ENCODE results near the gene PVALEF. TPM values are rescaled to one million over a fixed set of nuclear protein-coding genes. Genes with fewer than 3 reads are reported as not detected.

PVALEF gene
- total RNA-seq, 4 donors from 2014 or later: not detected

DNA sequence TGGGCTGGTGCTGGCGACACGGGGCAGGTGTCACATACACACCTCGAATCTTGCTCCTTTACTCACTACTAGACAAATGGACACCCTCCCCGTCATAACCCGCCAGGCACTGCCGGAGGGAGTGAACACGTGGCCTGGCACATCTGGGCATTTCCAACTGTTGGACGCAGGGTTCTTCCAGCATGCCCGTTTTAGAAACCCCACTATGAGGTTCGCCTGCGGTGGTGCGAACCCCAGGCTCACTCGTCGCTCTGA, 64.3 kb downstream of the PVALEF start:
- TF ChIP-seq EP300 (IDR thresholded peaks at IDR 0.05): no peak
- TF ChIP-seq, protein P1, sequence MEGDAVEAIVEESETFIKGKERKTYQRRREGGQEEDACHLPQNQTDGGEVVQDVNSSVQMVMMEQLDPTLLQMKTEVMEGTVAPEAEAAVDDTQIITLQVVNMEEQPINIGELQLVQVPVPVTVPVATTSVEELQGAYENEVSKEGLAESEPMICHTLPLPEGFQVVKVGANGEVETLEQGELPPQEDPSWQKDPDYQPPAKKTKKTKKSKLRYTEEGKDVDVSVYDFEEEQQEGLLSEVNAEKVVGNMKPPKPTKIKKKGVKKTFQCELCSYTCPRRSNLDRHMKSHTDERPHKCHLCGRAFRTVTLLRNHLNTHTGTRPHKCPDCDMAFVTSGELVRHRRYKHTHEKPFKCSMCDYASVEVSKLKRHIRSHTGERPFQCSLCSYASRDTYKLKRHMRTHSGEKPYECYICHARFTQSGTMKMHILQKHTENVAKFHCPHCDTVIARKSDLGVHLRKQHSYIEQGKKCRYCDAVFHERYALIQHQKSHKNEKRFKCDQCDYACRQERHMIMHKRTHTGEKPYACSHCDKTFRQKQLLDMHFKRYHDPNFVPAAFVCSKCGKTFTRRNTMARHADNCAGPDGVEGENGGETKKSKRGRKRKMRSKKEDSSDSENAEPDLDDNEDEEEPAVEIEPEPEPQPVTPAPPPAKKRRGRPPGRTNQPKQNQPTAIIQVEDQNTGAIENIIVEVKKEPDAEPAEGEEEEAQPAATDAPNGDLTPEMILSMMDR (IDR thresholded peaks at IDR 0.05): no peak
- TF ChIP-seq POLR2AphosphoS5 (IDR thresholded peaks at IDR 0.05): no peak
- no peak for TF ChIP-seq POLR2A (IDR thresholded peaks at IDR 0.05)
- 94% methylated on average over 14 of the region's 14 CpGs for WGBS
- Histone ChIP-seq H3K27me3 (no peaks in the 10 kb centered on the region), H3K4me1 (no peaks in the 10 kb centered on the region), H3K27ac (no peak overlapping the region), H3K36me3 (peaks cover 56% of the 10 kb centered on the region), H3K9me3 (no peaks in the 10 kb centered on the region), H3K4me3 (no peak overlapping the region)
- no peak for DNase-seq (ENCODE audit: low spot score in 2 of 2)

DNA sequence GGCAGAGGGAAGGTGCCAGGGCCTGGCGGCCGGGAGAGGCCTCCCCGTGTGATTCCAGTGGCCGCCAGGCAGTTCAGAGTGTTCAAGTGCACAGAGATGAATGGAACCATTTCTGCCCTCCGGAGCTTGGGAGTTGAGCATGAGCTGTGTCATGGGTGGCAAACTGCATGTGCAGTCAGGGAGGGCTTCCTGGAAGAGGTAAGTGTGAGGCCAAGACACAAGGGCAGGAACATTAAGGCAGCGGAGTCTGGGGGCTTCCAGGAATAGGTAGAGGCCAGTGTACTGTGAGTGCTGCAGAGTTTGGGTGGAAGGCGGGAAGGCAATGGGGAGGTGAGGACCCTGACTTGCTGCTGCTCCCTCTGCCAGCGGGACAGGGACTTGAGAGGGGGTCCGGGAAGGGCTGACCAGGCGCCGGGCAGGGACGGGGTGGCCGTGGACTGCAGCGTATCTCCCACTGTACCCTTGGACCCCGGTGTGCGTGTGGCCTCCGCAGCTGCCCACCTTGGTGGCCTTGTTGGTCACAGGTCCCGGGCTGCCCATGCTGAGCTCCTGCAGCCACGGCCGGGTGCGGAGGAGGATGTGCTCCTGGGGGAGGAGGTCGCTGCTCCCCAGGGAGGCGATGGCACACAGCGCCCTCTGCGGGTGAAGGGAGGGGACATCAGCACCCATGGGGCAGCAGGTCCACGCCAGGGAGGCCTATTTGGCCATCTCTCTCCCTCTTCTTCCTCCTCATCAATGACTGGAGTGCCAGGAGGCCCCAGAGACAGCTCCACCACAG, 64.9 kb downstream of the PVALEF start:
- H3K36me3 ChIP-seq: peaks cover 56% of the 10 kb centered on the region
- 87% methylated on average over 22 of the region's 26 CpGs for WGBS

DNA sequence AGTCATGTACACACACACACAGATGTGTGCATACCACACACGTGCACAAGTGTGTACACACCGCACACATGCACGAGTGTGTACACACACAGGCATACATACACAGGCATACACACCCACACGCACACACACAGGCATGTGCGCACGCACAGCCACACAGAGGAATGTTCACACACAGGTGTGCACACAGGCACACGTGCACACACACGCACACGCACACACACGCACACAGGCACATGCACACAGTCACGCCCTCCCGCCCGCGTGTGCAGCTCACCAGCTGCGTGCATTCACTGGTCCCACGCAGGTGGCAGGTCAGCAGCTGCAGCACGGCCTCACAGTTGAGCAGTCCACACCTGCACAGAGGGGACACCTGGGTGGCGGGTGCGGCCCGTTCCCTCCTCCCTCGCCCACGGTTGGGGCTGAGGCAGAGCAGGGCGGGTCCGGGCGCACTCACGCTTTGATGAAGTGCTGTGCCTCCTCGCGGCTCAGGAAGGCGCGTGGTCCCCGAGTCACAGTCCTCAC, 65.9 kb downstream of the PVALEF start:
- H3K9me3 ChIP-seq: no peaks in the 10 kb centered on the region
- no peak for DNase-seq (ENCODE audit: low spot score in 2 of 2)
- peaks cover 59% of the 10 kb centered on the region for H3K36me3 ChIP-seq
- H3K27me3 ChIP-seq: no peaks in the 10 kb centered on the region
- TF ChIP-seq, protein P1 (IDR thresholded peaks at IDR 0.05): no peak
- no peak for TF ChIP-seq EP300 (IDR thresholded peaks at IDR 0.05)
- no peak for TF ChIP-seq POLR2A (IDR thresholded peaks at IDR 0.05)
- no peak for TF ChIP-seq POLR2AphosphoS5 (IDR thresholded peaks at IDR 0.05)
- H3K4me1 ChIP-seq: no peaks in the 10 kb centered on the region
- 97% methylated on average over 7 of the region's 31 CpGs for WGBS
- no peak overlapping the region for H3K4me3 ChIP-seq
- H3K27ac ChIP-seq: no peak overlapping the region

More for the DNA sequence above, 64.9 kb downstream of the PVALEF start:
- Histone ChIP-seq H3K4me3 (no peak overlapping the region), H3K4me1 (no peaks in the 10 kb centered on the region), H3K9me3 (no peaks in the 10 kb centered on the region), H3K27ac (no peak overlapping the region), H3K27me3 (no peaks in the 10 kb centered on the region)
- TF ChIP-seq, protein P1 (IDR thresholded peaks at IDR 0.05): peak in 1 of 2 donors; percentile 13
- no peak for TF ChIP-seq POLR2AphosphoS5 (IDR thresholded peaks at IDR 0.05)
- no peak for DNase-seq (ENCODE audit: low spot score in 2 of 2)

DNA sequence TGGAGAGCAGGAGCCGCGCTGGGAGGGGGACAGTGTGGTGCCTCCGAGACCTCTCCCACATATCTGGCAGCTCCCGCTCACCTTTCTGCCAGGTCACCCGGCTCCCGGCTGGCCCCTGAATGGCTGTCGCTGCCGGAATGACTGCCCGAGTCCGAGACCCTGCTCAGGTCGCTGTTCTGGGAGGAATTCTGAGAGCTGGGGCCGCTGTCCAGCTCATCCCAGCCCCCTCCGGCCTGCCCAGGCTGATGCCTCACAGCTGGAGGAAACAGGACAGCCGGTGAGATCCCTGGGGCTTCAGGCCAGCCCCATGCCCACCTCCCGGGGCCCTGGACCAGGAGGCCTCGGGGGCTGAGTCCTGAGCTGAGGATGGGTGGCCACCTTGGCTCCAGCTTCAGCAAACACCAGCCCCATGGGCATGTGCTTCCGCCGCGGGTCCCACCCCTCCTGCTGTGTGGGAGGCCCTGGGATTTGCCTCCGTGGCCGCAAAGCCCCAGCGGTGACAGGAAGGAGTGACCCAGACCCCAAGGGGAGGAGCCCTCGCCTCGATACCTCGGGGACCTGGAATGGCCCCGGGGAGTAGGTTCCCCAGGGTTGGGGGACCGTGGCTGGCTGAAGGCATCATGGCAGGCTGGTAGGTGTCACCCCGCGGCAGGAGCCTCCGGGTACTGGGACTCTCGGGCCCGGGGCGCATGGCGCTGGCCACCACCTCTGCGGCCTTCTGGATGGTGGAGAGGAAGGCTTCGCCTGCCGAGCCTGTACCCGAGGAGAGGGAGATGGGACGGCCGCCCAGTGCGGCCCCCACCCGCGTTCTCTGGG, 66.7 kb downstream of the PVALEF start:
- H3K36me3 ChIP-seq: peaks cover 60% of the 10 kb centered on the region
- WGBS: 100% methylated on average over 1 of the region's 43 CpGs

More for the DNA sequence above, 66.7 kb downstream of the PVALEF start:
- Histone ChIP-seq H3K9me3 (no peaks in the 10 kb centered on the region), H3K4me3 (no peak overlapping the region), H3K4me1 (peaks cover 5% of the 10 kb centered on the region), H3K27me3 (no peaks in the 10 kb centered on the region), H3K27ac (no peak overlapping the region)
- TF ChIP-seq, protein P1 (IDR thresholded peaks at IDR 0.05): no peak
- TF ChIP-seq EP300 (IDR thresholded peaks at IDR 0.05) (no peak), POLR2A (IDR thresholded peaks at IDR 0.05) (no peak), POLR2AphosphoS5 (IDR thresholded peaks at IDR 0.05) (no peak)
- no peak for DNase-seq (ENCODE audit: low spot score in 2 of 2)

Other genes with a start within 250 kb of the PVALEF start
- 10 to 100 TPM; 17.5 to 35.6 (median 23.1) TPM for gene CHMP6, start 173.7 kb upstream of the PVALEF start, total RNA-seq
- 100 to 1,000 TPM; 214 to 283 (median 260) TPM for gene BAIAP2, start 130.4 kb upstream of the PVALEF start, total RNA-seq
- 1 to 10 TPM in 2 of 4 donors, under 1 TPM in 2; 0.64 to 2.8 (median 1.1) TPM for gene AATK, start 714 bp downstream of the PVALEF start, total RNA-seq
- gene CEP131, start 57.5 kb downstream of the PVALEF start, total RNA-seq: 1 to 10 TPM; 4.2 to 9.5 (median 8.0) TPM
- gene TEPSIN, start 73.5 kb downstream of the PVALEF start, total RNA-seq: 10 to 100 TPM; 43.0 to 94.5 (median 55.3) TPM
- 10 to 100 TPM; 17.8 to 39.4 (median 25.9) TPM for gene NDUFAF8, start 73.8 kb downstream of the PVALEF start, total RNA-seq
- gene SLC38A10, start 129.8 kb downstream of the PVALEF start, total RNA-seq: 10 to 100 TPM; 48.5 to 84.9 (median 69.4) TPM
- gene BAHCC1, start 229.9 kb downstream of the PVALEF start, total RNA-seq: 10 to 100 TPM in 2 of 4 donors, 1 to 10 TPM in 2; 4.5 to 19.3 (median 12.2) TPM